T-helper 1 cell treated with Interleukin-12 subunit alpha and Interleukin-12 subunit beta and Interleukin-4 antibody, amounts not matched to agents 30 μg/mL and 1 μg/mL, for 36 hours (primary cell): ENCODE results near the gene EVC.

Source experiments
- H3K27ac Mint-ChIP-seq: one replicate; pipeline ENCODE4 v1.8.0; 2021; ENCODE audit warnings: mild to moderate bottlenecking, mixed read lengths
- H3K27me3 Mint-ChIP-seq: one replicate; pipeline ENCODE4 v1.8.0; 2021; ENCODE audit warnings: low read depth, mixed read lengths
- H3K36me3 Mint-ChIP-seq: one replicate; pipeline ENCODE4 v1.8.0; 2021; ENCODE audit warnings: low read depth, mixed read lengths
- H3K4me1 Mint-ChIP-seq: one replicate; pipeline ENCODE4 v1.8.0; 2021; ENCODE audit warnings: low read depth, mixed read lengths
- H3K4me3 Mint-ChIP-seq: one replicate; pipeline ENCODE4 v1.8.0; 2021; ENCODE audit warnings: mild to moderate bottlenecking, moderate library complexity, mixed read lengths
- H3K9me3 Mint-ChIP-seq: one replicate; pipeline ENCODE4 v1.8.0; 2021; ENCODE audit warnings: mixed read lengths

The EVC gene

GRCh38 chr4:5772528-5773270 lies 61.7 kb downstream of the EVC start:
- peaks cover 23% of the 10 kb centered on the region for H3K9me3 Mint-ChIP-seq

GRCh38 chr4:5773271-5773555 lies 62.2 kb downstream of the EVC start:
- Mint-ChIP-seq H3K4me3 (no peak overlapping the region), H3K4me1 (no peaks in the 10 kb centered on the region), H3K9me3 (peaks cover 18% of the 10 kb centered on the region), H3K27ac (no peak overlapping the region), H3K36me3 (no peaks in the 10 kb centered on the region), H3K27me3 (no peaks in the 10 kb centered on the region)

More at GRCh38 chr4:5772528-5773270, 61.7 kb downstream of the EVC start:
- H3K4me1 Mint-ChIP-seq: no peaks in the 10 kb centered on the region
- H3K27me3 Mint-ChIP-seq: no peaks in the 10 kb centered on the region
- H3K36me3 Mint-ChIP-seq: no peaks in the 10 kb centered on the region
- no peak overlapping the region for H3K4me3 Mint-ChIP-seq
- H3K27ac Mint-ChIP-seq: no peak overlapping the region

- Mint-ChIP-seq H3K4me1 (no peaks in the 10 kb centered on the region), H3K4me3 (no peak overlapping the region), H3K9me3 (peaks cover 16% of the 10 kb centered on the region), H3K27ac (no peak overlapping the region), H3K27me3 (no peaks in the 10 kb centered on the region), H3K36me3 (no peaks in the 10 kb centered on the region)
Observed at GRCh38 chr4:5774416-5775036, 63.5 kb downstream of the EVC start.

- H3K4me1 Mint-ChIP-seq: no peaks in the 10 kb centered on the region
Observed at GRCh38 chr4:5776510-5776909, 65.5 kb downstream of the EVC start.

GRCh38 chr4:5780831-5781480 lies 70.0 kb downstream of the EVC start:
- Mint-ChIP-seq H3K4me3 (no peak overlapping the region), H3K36me3 (no peaks in the 10 kb centered on the region), H3K9me3 (peaks cover 4% of the 10 kb centered on the region), H3K4me1 (no peaks in the 10 kb centered on the region), H3K27me3 (no peaks in the 10 kb centered on the region), H3K27ac (no peak overlapping the region)

More at GRCh38 chr4:5776510-5776909, 65.5 kb downstream of the EVC start:
- H3K36me3 Mint-ChIP-seq: no peaks in the 10 kb centered on the region
- H3K27me3 Mint-ChIP-seq: no peaks in the 10 kb centered on the region
- H3K27ac Mint-ChIP-seq: no peak overlapping the region
- H3K4me3 Mint-ChIP-seq: no peak overlapping the region
- H3K9me3 Mint-ChIP-seq: peaks cover 16% of the 10 kb centered on the region

- Mint-ChIP-seq H3K27me3 (no peaks in the 10 kb centered on the region), H3K9me3 (peaks cover under 1% of the 10 kb centered on the region), H3K4me1 (no peaks in the 10 kb centered on the region), H3K27ac (no peak overlapping the region), H3K4me3 (no peak overlapping the region), H3K36me3 (no peaks in the 10 kb centered on the region)
Observed at GRCh38 chr4:5781691-5782090, 70.7 kb downstream of the EVC start.

GRCh38 chr4:5782829-5783476 lies 72.0 kb downstream of the EVC start:
- no peaks in the 10 kb centered on the region for H3K36me3 Mint-ChIP-seq
- H3K27me3 Mint-ChIP-seq: no peaks in the 10 kb centered on the region
- no peak overlapping the region for H3K27ac Mint-ChIP-seq
- no peaks in the 10 kb centered on the region for H3K4me1 Mint-ChIP-seq
- no peaks in the 10 kb centered on the region for H3K9me3 Mint-ChIP-seq
- H3K4me3 Mint-ChIP-seq: no peak overlapping the region

GRCh38 chr4:5783486-5783885 lies 72.5 kb downstream of the EVC start:
- H3K4me1 Mint-ChIP-seq: no peaks in the 10 kb centered on the region
- no peak overlapping the region for H3K27ac Mint-ChIP-seq
- no peaks in the 10 kb centered on the region for H3K9me3 Mint-ChIP-seq
- H3K36me3 Mint-ChIP-seq: no peaks in the 10 kb centered on the region
- H3K4me3 Mint-ChIP-seq: no peak overlapping the region
- no peaks in the 10 kb centered on the region for H3K27me3 Mint-ChIP-seq

- Mint-ChIP-seq H3K27me3 (no peaks in the 10 kb centered on the region), H3K9me3 (no peaks in the 10 kb centered on the region), H3K4me3 (no peak overlapping the region), H3K4me1 (no peaks in the 10 kb centered on the region), H3K27ac (no peak overlapping the region), H3K36me3 (no peaks in the 10 kb centered on the region)
Observed at GRCh38 chr4:5784021-5784420, 73.0 kb downstream of the EVC start.

- no peaks in the 10 kb centered on the region for H3K4me1 Mint-ChIP-seq
- no peaks in the 10 kb centered on the region for H3K27me3 Mint-ChIP-seq
- H3K4me3 Mint-ChIP-seq: no peak overlapping the region
- no peaks in the 10 kb centered on the region for H3K9me3 Mint-ChIP-seq
- no peak overlapping the region for H3K27ac Mint-ChIP-seq
- H3K36me3 Mint-ChIP-seq: no peaks in the 10 kb centered on the region
Observed at GRCh38 chr4:5784960-5785611, 74.1 kb downstream of the EVC start.

- Mint-ChIP-seq H3K9me3 (no peaks in the 10 kb centered on the region), H3K4me1 (no peaks in the 10 kb centered on the region)
Observed at GRCh38 chr4:5785806-5786680, 75.0 kb downstream of the EVC start.

GRCh38 chr4:5787311-5787710 lies 76.3 kb downstream of the EVC start:
- Mint-ChIP-seq H3K4me1 (no peaks in the 10 kb centered on the region), H3K27ac (no peak overlapping the region), H3K4me3 (no peak overlapping the region), H3K36me3 (no peaks in the 10 kb centered on the region), H3K9me3 (no peaks in the 10 kb centered on the region), H3K27me3 (no peaks in the 10 kb centered on the region)

More at GRCh38 chr4:5785806-5786680, 75.0 kb downstream of the EVC start:
- no peak overlapping the region for H3K4me3 Mint-ChIP-seq
- H3K27ac Mint-ChIP-seq: no peak overlapping the region
- H3K27me3 Mint-ChIP-seq: no peaks in the 10 kb centered on the region
- H3K36me3 Mint-ChIP-seq: no peaks in the 10 kb centered on the region

GRCh38 chr4:5788144-5788543 lies 77.1 kb downstream of the EVC start:
- H3K27me3 Mint-ChIP-seq: no peaks in the 10 kb centered on the region
- H3K9me3 Mint-ChIP-seq: no peaks in the 10 kb centered on the region
- H3K36me3 Mint-ChIP-seq: no peaks in the 10 kb centered on the region
- no peaks in the 10 kb centered on the region for H3K4me1 Mint-ChIP-seq
- no peak overlapping the region for H3K4me3 Mint-ChIP-seq
- no peak overlapping the region for H3K27ac Mint-ChIP-seq

GRCh38 chr4:5789141-5789540 lies 78.1 kb downstream of the EVC start:
- Mint-ChIP-seq H3K4me3 (no peak overlapping the region), H3K27me3 (no peaks in the 10 kb centered on the region), H3K36me3 (no peaks in the 10 kb centered on the region), H3K9me3 (no peaks in the 10 kb centered on the region), H3K27ac (no peak overlapping the region), H3K4me1 (no peaks in the 10 kb centered on the region)
